Activated CD8-positive, alpha-beta T cell treated with anti-CD3 and anti-CD28 coated beads for 36 hours (primary cell): Measurements from ENCODE around the gene SLC51B. TPM values are rescaled to one million over a fixed set of nuclear protein-coding genes. Genes with fewer than 3 reads are reported as not detected.

Source experiments
- ATAC-seq: fragments of 200-7000 bp; cut with Tn5 transposase; one replicate; pipeline ENCODE4 v1.10.0; 2021; ENCODE audit warnings: mild to moderate bottlenecking, moderate library complexity
- CTCF ChIA-PET: fragments of 350-600 bp; sonication (Branson Sonifier 250); formaldehyde crosslinking; loops from one replicate; lab custom pipeline; 2021; ENCODE audit warnings: antibody characterized with exemption; lab: Charles Lee
- POLR2A ChIA-PET: fragments of 350-600 bp; sonication (Branson Sonifier 250); formaldehyde crosslinking; loops from one replicate; lab custom pipeline; 2021; ENCODE audit warnings: antibody characterized with exemption; lab: Charles Lee
- DNase-seq: peaks from one replicate; pipeline ENCODE4 v3.0.0-alpha.2; 2020
- H3K27ac Mint-ChIP-seq: one replicate; pipeline ENCODE4 v1.8.0; 2021; ENCODE audit warnings: mild to moderate bottlenecking, mixed read lengths
- H3K27me3 Mint-ChIP-seq: one replicate; pipeline ENCODE4 v1.8.0; 2021; ENCODE audit warnings: mixed read lengths
- H3K36me3 Mint-ChIP-seq: one replicate; pipeline ENCODE4 v1.8.0; 2021; ENCODE audit warnings: low read depth, mixed read lengths
- H3K4me1 Mint-ChIP-seq: one replicate; pipeline ENCODE4 v1.8.0; 2021; ENCODE audit warnings: low read depth, mixed read lengths
- H3K4me3 Mint-ChIP-seq: one replicate; pipeline ENCODE4 v1.8.0; 2021; ENCODE audit warnings: mild to moderate bottlenecking, moderate library complexity, mixed read lengths
- H3K9me3 Mint-ChIP-seq: one replicate; pipeline ENCODE4 v1.8.0; 2021; ENCODE audit warnings: mixed read lengths
- CTCF ChIP-seq: fragments of 200-600 bp; IDR thresholded peaks from one replicate; pipeline ENCODE4 v1.8.0; 2022; ENCODE audit warnings: antibody characterized with exemption, mild to moderate bottlenecking
- intact Hi-C: fragments of 100-400 bp; cut with micrococcal nuclease; formaldehyde crosslinking; loops from one replicate; pipeline ENCODE4 v1.10.0; 2022
- total RNA-seq, 2 experiments: library from RNA; stranded (reverse); gene quantifications; one replicate each; pipeline ENCODE4 v1.2.3, GENCODE V29; 2021

The SLC51B gene
- total RNA-seq, 2 experiments from 2014 or later, result not detected

- ChIA-PET CTCF (interaction anchor here (0.9 to 2.2 kb wide), 16 partner anchors 10 to 365 kb away, joined by 3 to 32 read pairs (median 7); partner anchors contain the start of gene SLC51B), POLR2A (no interaction called here)
- intact Hi-C loops, result loop anchor here (5.0 kb wide), 2 partner anchors 44 to 264 kb away; partner anchors contain the start of genes KBTBD13 and RNU5A-1
- Mint-ChIP-seq H3K36me3 (peaks cover 3% of the 10 kb centered on the region), H3K27me3 (peaks cover 3% of the 10 kb centered on the region), H3K4me3 (no peak overlapping the region), H3K4me1 (peaks cover 11% of the 10 kb centered on the region), H3K27ac (no peak overlapping the region), H3K9me3 (no peaks in the 10 kb centered on the region)
- ATAC-seq, result peak; percentile 45
- peak; percentile 66 for DNase-seq
- peak; percentile 56 for TF ChIP-seq CTCF
These were observed 12.2 kb upstream of the SLC51B start for GRCh38 chr15:65032801-65033537.

- Mint-ChIP-seq H3K27ac (no peak overlapping the region), H3K4me3 (no peak overlapping the region), H3K36me3 (no peaks in the 10 kb centered on the region), H3K9me3 (no peaks in the 10 kb centered on the region), H3K4me1 (peaks cover 7% of the 10 kb centered on the region), H3K27me3 (peaks cover 3% of the 10 kb centered on the region)
- TF ChIP-seq CTCF, result peak; percentile 36
- ATAC-seq, result peak; percentile 28
- ChIA-PET POLR2A (interaction anchor here (0.7 kb wide), 1 partner anchor 76 kb away, joined by 5 read pairs; no protein-coding TSS in a partner anchor), CTCF (interaction anchor here (0.6 to 2.2 kb wide), 24 partner anchors 9 to 366 kb away, joined by 3 to 32 read pairs (median 5); partner anchors contain the start of genes SLC51B and UBAP1L)
- peak; percentile 52 for DNase-seq
- intact Hi-C loops, result loop anchor here (5.0 kb wide), 2 partner anchors 44 to 264 kb away; partner anchors contain the start of genes KBTBD13 and RNU5A-1
These were observed 11.4 kb upstream of the SLC51B start for GRCh38 chr15:65033659-65034269.

- DNase-seq (no peak), ATAC-seq (no peak)
- Mint-ChIP-seq H3K27me3 (peaks cover 3% of the 10 kb centered on the region), H3K4me1 (peaks cover 7% of the 10 kb centered on the region), H3K4me3 (no peak overlapping the region), H3K36me3 (no peaks in the 10 kb centered on the region), H3K9me3 (no peaks in the 10 kb centered on the region), H3K27ac (no peak overlapping the region)
- no peak for TF ChIP-seq CTCF
- POLR2A ChIA-PET, result no interaction called here
- intact Hi-C loops, result loop anchor here (5.0 kb wide), 2 partner anchors 43 to 263 kb away; partner anchors contain the start of genes KBTBD13 and RNU5A-1
- CTCF ChIA-PET, result interaction anchor here (0.8 to 2.2 kb wide), 9 partner anchors 8 to 262 kb away, joined by 3 to 32 read pairs (median 7); no protein-coding TSS in a partner anchor
These were observed 10.5 kb upstream of the SLC51B start for GRCh38 chr15:65034719-65035118.

GRCh38 chr15:65037309-65037708 lies 7.9 kb upstream of the SLC51B start:
- H3K9me3 Mint-ChIP-seq, result no peaks in the 10 kb centered on the region
- H3K4me1 Mint-ChIP-seq, result peaks cover 7% of the 10 kb centered on the region
- no peak for ATAC-seq
- no peaks in the 10 kb centered on the region for H3K36me3 Mint-ChIP-seq
- no peak for DNase-seq
- TF ChIP-seq CTCF, result no peak
- H3K4me3 Mint-ChIP-seq, result no peak overlapping the region
- H3K27ac Mint-ChIP-seq, result no peak overlapping the region
- no peaks in the 10 kb centered on the region for H3K27me3 Mint-ChIP-seq
- intact Hi-C loops, result no loop called here
- CTCF ChIA-PET, result no interaction called here
- POLR2A ChIA-PET, result no interaction called here
